PFSK-1 (cell line): ENCODE measurements around the gene TRPM5.
A peak's percentile ranks its signal among the peaks of the same experiment; 100 is the strongest.

ENCODE experiments used
- FOXP2 ChIP-seq: optimal IDR thresholded peaks from 2 replicates; pipeline ENCODE3; 2011; ENCODE audit warnings: borderline replicate concordance, control low read depth, inconsistent platforms; ENCODE audit not compliant: insufficient read depth; ENCODE audit errors: extremely low read length, extremely low read depth
- POLR2AphosphoS5 ChIP-seq: IDR thresholded peaks from 2 replicates; pipeline ENCODE4 v1.6.1; 2012; ENCODE audit warnings: low read depth, mild to moderate bottlenecking, control low read depth, low read length, moderate library complexity
- REST ChIP-seq, 2 experiments: IDR thresholded peaks; 2 replicates each; pipeline versions ENCODE4 v1.6.1 to v1.8.0; 2011 to 2012; ENCODE audit warnings: low read depth in 2 of 2, low read length in 2 of 2, control low read depth in 1 of 2, inconsistent platforms in 1 of 2, mild to moderate bottlenecking in 1 of 2, moderate library complexity in 1 of 2; ENCODE audit not compliant: insufficient read depth in 1 of 2
- SIN3A ChIP-seq: IDR thresholded peaks from 2 replicates; pipeline ENCODE4 v1.6.1; 2012; ENCODE audit warnings: mild to moderate bottlenecking, low read length, moderate library complexity, borderline replicate concordance; ENCODE audit not compliant: insufficient read depth
- TAF1 ChIP-seq: IDR thresholded peaks from 2 replicates; pipeline ENCODE4 v1.6.1; 2012; ENCODE audit warnings: low read length, control low read depth, borderline replicate concordance; ENCODE audit not compliant: insufficient read depth

The TRPM5 gene

GRCh38 chr11:2421996-2422395 is 22.3 kb downstream of the TRPM5 start:
- TF ChIP-seq REST (IDR thresholded peaks at IDR 0.05; ENCODE audit: insufficient read depth in 1 of 2, low read depth in 2 of 2, low read length in 2 of 2) (no peak), SIN3A (no peak), POLR2AphosphoS5 (no peak), FOXP2 (no peak), TAF1 (no peak)

GRCh38 chr11:2421226-2421994 is 22.9 kb downstream of the TRPM5 start:
- TF ChIP-seq FOXP2 (no peak), TAF1 (no peak), POLR2AphosphoS5 (no peak)

GRCh38 chr11:2420502-2421225 is 23.6 kb downstream of the TRPM5 start:
- TF ChIP-seq SIN3A: no peak
- peak; percentile 75 for TF ChIP-seq FOXP2
- TF ChIP-seq POLR2AphosphoS5: no peak

- no peak for TF ChIP-seq TAF1
- no peak for TF ChIP-seq POLR2AphosphoS5
- TF ChIP-seq REST (IDR thresholded peaks at IDR 0.05; ENCODE audit: insufficient read depth in 1 of 2, low read depth in 2 of 2, low read length in 2 of 2): no peak
- TF ChIP-seq SIN3A: no peak
- TF ChIP-seq FOXP2: no peak
These were observed 24.4 kb downstream of the TRPM5 start for GRCh38 chr11:2419638-2420501.

- TF ChIP-seq SIN3A (no peak), POLR2AphosphoS5 (no peak), TAF1 (no peak), REST (IDR thresholded peaks at IDR 0.05; ENCODE audit: insufficient read depth in 1 of 2, low read depth in 2 of 2, low read length in 2 of 2) (no peak), FOXP2 (no peak)
These were observed 25.5 kb downstream of the TRPM5 start for GRCh38 chr11:2418693-2419360.
